SHP77 (cell line): ENCODE measurements around the gene ATF6.

ENCODE experiments used
- DNase-seq, 2 experiments: peaks; one replicate each; lab custom pipeline; 2025; lab: John Stamatoyannopoulos, UW

The ATF6 gene

DNA sequence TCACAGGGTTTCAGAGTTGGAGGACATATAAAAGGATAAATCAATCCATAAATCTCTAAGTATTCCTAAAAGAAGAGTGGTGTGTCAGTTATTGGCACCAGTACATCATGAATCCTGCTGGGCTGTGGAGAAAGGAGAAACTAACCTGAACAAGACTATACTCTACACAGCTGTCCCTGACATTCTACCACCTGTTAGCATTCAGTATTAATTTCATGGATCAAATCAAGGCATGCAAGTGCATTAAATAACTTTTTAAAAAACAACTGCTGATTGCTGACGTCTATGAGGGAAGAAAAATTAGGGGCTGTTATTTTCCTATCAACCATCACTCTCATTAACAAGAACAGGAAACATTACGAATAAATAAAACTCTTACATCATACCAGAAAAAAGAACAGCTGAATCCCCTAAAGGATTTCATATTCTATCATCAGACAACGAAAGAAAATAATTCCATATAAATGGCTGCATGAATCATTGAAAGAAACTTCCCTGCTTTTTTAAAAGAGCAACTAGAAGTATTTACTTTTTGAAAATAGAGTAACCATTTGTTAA lies 121.7 kb downstream of the ATF6 start:
- no peak for DNase-seq

DNA sequence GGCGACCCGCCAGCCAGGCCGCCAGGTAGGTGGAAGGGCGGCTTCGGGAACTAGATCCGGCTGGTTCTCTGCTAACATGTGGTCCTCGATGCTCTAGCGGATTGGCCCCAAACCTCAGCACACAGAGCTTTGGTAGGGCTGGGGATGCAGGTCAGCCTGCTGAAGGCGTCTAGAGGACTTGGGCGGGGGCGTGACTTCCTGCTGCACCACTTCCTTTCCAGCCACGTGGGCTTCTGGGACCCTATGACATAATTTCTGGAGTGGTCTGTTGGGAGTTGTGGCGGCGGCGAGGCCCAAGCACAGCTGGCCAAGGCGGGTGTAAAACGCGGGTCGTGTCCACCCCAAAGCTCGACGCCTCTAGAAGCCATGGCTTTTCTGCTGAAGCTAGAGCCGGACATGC lies 124.5 kb downstream of the ATF6 start:
- DNase-seq, result no peak

GRCh38 chr1:161899091-161899490 lies 133.0 kb downstream of the ATF6 start:
- no peak for DNase-seq

GRCh38 chr1:161900160-161900559 lies 134.0 kb downstream of the ATF6 start:
- no peak for DNase-seq

GRCh38 chr1:161902182-161902581 lies 136.1 kb downstream of the ATF6 start:
- DNase-seq, result no peak

DNA sequence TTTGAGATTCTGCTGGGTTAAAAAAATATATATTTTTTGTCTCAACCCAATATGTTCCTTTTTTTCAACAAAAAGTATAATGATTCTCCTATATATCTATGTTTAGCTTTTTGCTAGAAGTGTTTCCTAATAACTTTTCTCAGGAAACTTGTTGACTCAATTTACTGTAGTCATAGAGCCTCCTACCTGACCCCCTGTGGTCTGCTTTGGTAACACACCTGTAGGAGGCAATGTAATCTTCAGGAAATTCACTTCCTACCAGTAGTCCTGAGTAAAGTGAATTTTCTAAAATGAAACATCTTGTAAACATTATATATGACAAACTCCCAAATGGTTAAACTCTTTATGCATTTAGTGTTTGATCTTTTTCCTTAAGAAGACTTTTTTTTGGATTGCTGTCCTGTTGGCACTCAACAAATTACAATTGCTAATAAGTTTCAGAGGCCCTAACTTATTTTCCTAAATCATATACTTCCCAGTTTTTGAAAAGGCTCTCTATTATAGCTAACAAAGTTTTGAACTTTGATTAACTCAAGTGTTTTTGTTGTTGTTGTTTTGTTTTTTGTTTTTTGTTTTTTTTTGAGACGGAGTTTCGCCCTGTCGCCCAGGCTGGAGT lies 139.3 kb downstream of the ATF6 start:
- DNase-seq, result peak in 1 of 2 experiments; percentile 13

GRCh38 chr1:161907265-161907664 lies 141.1 kb downstream of the ATF6 start:
- DNase-seq, result no peak

- DNase-seq, result no peak
Observed at GRCh38 chr1:161908264-161908663, 142.1 kb downstream of the ATF6 start.

DNA sequence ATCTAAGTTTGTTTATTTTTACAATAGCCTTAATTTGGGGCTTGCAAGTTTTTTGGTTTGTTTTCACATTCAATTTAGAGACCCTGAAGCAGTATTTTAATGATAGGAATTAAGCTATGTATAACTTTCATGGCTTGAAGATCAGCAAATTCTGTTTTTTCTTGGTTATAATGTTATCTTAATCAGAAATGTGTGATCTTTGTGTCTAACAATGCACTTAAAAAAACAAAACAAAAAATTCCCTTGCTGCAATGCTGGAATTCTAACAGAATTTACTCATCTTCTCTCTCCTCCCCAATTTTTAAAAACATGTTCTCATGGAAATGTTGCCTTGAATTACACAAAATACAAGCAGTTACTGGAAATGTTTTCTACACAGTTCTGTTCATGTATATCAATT lies 144.5 kb downstream of the ATF6 start:
- no peak for DNase-seq

DNA sequence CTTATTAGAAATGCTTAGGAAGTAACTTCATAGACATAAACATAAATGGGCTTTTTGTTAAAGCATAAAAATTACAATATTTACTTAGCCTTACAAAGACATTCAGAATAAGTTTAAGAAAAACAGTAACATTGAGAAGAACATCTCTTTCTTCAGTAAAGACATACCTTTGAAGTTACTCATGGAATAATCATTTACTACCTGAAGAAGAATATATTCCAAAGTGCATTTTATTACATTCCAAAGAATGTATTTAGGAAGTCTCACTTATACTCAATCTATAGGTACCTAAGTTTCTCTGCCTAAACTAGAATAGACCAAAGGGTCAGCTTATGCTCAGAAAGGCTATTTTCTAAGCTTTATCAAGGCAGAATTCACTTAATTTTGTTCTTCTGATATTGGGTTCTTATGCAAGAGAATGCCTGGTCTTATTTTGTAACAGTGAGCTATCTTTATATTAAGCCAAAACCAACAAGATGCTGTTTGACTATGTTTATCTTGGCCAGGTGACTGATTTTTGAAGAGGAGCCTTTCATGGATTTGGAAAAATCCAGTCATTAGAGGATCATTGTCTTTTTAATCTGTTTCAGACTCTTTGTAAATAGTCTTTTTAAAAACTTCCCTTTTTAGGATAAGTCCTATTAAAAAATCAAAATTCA lies 147.5 kb downstream of the ATF6 start:
- no peak for DNase-seq

- no peak for DNase-seq
Observed at GRCh38 chr1:161914595-161914994, 148.5 kb downstream of the ATF6 start.

GRCh38 chr1:161915051-161915503 lies 149.0 kb downstream of the ATF6 start:
- DNase-seq, result no peak

- no peak for DNase-seq
Observed at GRCh38 chr1:161915978-161916377, 149.9 kb downstream of the ATF6 start.

- DNase-seq, result no peak
Observed at GRCh38 chr1:161919229-161919628, 153.1 kb downstream of the ATF6 start.

- DNase-seq, result no peak
Observed at GRCh38 chr1:161921491-161921890, 155.4 kb downstream of the ATF6 start.

- DNase-seq, result no peak
Observed at GRCh38 chr1:161921990-161922389, 155.9 kb downstream of the ATF6 start.

DNA sequence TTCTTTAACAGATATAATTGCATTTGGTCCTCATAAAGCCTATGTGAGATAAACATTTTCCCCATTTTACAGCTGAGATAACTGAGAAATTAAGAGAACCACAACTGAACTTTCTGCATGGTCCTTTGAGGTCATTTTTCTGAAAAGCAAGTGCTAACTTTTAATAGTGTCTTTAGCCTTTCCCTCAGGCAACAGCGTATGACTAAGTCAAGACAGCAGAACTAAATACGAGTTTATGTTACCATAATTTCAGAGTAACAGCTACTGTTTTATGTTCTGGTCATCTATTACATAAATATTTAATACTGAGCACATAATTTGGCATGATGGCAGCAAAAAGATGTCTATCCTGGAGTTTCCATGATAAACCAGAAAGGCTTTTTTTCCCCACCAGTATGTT lies 161.9 kb downstream of the ATF6 start:
- no peak for DNase-seq

- no peak for DNase-seq
Observed at GRCh38 chr1:161929137-161929536, 163.0 kb downstream of the ATF6 start.

DNA sequence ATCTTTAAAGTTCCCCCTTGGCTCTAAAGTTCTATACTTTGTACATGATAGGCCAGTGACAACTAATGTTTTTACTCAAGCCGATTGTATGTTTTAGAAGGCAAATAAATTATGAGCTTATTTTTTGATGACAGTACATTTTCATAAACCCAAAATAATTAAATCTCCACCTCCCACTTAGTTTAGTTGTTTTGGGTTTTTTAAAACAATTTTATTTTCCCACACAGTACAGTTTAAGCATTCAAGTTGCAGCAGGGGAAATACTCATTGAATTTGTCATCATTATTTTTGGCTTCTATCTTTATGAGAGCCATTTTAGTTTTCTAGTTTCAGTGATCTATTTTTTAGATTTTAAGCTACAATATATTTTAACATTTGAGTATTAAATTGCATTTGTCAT lies 163.9 kb downstream of the ATF6 start:
- no peak for DNase-seq

DNA sequence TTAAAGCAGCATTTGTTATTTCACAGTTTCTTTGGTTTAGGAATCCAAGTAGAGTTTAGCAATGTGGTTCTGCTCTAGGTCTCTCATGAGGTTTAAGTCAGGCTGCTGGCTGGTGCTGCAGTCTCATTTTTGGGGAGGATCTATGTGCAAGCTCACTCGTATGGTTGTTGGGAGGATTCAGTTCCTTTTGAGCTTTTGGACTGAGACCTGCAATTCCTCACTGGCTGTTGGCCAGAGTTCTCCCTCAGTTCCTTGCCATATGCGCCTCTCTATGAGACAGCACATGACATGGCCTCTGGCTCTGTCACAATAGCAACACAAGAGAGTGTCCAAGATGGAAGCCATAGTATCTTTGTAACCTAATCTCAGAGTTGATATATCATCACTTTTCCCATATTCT lies 166.5 kb downstream of the ATF6 start:
- DNase-seq, result no peak

DNA sequence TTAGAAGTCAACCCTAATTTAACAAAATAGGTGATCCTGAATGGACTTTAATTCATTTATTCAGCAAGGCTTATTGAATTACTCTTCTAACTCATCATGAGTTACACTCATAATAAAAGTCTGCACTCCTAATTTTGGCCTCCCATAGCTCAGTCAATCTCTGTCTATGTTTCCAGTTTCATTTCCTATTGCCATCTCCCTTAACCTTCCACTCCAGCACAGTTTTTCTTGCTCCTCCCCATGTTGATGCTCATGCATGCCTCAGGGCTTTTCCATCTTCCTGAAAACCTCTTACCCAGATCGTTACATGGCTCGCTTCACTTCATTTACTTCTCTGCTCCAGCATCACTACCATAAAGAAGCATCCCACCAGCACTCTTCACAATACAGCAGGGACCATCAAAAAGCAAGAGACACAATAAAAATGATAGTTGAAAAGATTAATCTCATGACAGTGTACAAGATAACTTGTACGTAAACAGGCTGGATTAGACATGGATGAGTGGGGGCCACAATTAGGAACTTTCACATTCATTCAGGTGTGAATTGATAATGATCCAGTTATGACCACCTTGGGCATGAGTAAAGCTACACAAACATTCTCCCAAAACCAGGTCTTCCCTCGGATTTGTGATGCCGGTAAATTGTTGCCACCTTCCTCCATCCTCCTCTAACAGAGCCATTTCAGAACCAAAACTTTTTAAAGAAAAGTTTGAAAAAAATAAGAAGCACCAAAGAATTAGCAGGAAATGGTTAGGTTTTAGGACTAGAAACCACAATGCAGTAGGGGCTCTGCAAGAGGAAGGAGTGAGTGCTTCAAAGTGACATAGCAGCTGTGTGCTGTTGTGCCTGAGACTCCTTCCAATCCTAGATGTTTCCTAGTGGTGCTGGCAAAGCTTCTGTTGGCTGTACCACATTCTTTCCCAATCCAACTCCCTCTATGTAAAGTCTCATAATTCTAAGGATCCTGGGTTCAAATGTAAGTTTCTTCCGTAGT lies 167.8 kb downstream of the ATF6 start:
- no peak for DNase-seq

- no peak for DNase-seq
Observed at GRCh38 chr1:161935264-161935663, 169.1 kb downstream of the ATF6 start.
